HG03095 (cell line): Measurements from ENCODE around the gene PPIA.
"Not testable (repeated sequence)": the region's sequence is repeated elsewhere in the genome, so short reads cannot be mapped to it uniquely, and the experiment has no call there.

Source experiments
- ATAC-seq: cut with Tn5 transposase; IDR thresholded peaks from one replicate; pipeline ENCODE4 v1.9.1; 2021; ENCODE audit warnings: moderate library complexity; ENCODE audit not compliant: unreplicated experiment

Gene PPIA

DNA sequence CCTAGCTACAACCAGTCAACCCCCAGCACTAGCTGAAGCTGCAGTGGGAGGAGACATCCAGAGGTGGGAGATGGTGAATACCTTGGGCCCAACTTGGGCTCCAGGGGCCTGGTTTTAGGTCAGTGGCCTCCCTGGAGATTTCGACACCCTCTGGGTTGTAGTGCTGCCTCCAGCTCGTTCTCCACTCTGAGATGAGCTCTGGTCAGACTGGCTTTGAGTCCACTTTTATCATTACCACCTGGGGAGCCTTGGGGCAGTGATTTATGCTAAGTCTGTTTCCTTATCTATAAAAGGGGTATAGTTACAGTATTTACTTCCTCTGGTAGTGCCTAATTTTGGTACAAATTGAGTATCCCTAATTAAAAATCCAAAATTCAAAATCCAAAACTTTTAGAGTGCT, 22.8 kb downstream of the PPIA start:
- no peak for ATAC-seq

DNA sequence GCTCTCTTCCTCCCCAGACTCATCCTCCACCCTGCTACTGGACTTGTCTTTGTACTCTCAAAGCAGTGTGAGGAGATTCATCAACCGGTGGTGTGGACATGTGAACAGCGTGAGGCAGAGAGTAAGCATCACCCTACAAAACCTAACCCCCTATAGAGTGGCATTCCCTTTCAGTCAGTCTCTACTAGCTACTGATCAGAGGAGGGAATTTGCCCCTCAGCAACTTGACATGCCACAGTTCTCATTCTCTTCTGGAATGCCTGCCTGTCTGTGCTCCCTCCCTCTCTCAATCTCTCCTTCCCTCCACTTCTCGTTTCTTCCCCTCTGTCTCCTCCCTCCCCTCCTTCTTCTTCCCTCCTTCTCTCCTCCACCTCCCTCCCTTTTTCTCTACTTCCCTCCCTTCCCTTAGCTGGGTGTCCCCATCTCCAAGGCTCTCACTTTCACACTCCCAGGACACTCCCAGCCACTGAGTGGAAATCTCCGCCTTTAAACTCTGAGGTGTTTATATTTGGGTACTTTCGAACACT, 26.8 kb downstream of the PPIA start:
- no peak for ATAC-seq

DNA sequence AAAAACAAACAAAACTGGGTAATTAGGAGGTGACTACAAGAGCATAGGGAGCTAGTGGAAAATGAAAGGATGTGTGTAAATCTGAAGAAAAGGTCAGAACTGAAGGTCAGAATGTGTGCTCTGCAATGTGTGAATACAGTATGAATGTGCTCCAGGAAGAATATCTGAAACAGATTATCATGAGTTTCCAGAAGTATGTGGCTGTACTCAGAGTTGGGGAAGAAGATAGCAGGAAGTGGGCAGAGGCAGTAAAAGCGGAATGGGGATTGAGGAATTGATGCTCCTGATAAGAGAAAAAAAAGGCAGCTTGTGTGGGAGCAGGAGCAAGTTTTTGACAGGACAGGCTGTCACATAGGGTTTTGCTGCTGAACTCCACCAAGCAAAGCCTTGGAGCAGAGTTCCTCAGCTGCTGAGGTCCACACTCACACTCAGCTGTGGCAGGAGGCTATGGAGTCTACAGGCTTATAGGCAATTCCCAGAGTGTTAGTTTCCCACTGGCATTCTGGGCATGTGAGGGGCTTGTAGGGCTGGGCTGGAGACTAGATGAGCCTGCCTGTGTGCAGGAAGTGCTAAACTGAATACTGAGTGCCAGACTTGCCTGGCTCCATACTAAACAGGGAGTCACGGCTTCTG, 28.5 kb downstream of the PPIA start:
- no peak for ATAC-seq

DNA sequence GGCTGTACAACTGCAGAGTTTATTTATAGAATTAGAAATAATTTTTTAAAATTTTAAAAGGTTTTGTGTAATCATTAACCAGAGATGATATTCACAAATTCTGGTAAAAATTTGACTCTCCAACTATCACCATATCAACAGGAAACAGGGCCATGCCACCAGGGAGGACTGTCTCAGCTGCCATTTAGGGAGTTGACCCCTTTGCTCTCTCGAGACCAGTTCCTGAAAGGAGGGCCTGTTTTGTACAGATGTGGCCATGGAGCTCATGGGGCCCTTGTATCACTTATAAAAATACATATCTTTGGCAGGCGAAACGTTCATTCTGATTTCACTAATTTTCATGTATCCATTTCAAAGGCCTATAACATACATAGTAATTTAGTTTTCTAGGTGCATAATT, 31.1 kb downstream of the PPIA start:
- ATAC-seq, result no peak

DNA sequence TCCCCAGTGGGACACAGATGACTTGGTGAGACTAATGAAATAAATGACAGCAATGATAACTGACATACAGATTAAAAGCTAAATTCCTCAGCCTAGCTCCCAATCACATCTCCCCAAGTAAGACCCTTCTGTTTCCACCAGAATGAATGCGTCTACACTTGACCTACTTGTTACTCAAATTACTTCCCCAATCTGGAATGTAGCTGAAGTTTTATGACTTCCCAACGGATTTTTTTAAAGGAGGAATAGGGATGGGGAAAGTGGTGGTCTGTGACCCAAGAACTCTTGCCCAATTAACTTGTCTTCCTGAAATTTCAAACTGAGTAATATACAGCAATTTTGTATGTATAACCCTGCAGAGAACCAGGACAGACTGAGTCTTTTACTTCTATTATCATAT, 42.3 kb downstream of the PPIA start:
- no peak for ATAC-seq

DNA sequence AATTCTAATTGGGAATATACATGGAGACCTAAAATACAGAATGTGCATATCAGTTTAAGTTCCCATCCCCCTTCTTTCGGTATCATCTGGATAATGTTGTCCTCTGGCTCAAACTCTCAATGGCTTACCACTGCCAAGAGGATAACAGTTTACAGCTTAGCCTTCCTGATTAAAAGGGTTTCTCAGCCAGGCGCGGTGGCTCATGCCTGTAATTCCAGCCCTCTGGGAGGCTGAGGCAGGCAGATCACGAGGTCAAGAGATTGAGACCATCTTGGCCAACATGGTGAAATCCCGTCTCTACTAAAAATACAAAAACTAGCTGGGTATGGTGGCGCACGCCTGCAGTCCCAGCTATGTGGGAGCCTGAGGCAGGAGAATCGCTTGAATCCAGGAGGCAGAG, 46.2 kb downstream of the PPIA start:
- ATAC-seq, result not testable (repeated sequence)

DNA sequence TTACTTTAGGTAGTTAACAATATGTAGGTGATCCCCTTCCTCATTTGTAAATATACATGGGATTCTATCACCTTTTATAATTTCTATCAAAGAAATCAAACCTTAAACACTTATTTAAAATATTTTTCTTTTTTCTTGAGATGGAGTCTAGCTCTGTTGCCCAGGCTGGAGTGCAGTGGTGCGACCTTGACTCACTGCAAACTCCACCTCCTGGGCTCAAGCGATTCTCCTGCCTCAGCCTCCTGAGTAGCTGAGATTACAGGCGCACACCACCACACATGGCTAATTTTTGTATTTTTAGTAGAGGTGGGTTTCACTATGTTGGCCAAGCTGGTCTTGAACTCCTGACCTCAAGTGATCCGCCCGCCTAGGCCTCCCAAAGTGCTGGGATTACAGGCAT, 47.0 kb downstream of the PPIA start:
- ATAC-seq, result not testable (repeated sequence)

DNA sequence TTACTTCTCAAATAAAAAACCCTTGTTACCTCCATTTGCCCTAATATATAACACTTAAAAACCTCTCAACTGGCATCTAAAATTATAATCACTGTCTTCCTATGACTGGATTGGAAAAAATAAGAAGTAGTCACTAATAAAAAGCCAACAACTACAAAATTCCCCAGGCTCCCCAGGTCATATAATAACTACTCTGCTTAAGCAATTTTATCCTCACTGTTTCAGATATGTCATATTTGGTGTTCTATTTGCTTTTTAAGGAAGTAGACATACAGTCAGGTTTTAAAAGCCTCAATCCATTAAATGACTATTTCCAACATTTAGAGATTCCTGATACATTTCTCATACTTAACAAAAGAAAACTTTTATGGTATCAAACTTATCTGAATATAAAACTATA, 49.0 kb downstream of the PPIA start:
- no peak for ATAC-seq

DNA sequence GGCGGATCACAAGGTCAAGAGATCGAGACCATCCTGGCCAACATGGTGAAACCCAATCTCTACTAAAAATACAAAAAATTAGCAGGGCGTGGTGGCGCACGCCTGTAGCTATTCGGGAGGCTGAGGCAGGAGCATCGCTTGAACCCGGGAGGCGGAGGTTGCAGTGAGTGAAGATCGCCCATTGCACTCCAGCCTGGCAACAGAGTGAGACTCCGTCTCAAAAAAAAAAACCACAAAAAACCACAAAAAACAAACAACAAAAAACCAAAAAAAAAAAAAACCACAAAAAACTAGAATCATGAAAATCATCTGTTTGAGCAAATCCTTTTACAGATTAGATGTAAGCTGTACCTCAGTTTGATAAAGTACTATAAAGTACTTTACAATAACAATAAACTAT, 49.9 kb downstream of the PPIA start:
- not testable (repeated sequence) for ATAC-seq

DNA sequence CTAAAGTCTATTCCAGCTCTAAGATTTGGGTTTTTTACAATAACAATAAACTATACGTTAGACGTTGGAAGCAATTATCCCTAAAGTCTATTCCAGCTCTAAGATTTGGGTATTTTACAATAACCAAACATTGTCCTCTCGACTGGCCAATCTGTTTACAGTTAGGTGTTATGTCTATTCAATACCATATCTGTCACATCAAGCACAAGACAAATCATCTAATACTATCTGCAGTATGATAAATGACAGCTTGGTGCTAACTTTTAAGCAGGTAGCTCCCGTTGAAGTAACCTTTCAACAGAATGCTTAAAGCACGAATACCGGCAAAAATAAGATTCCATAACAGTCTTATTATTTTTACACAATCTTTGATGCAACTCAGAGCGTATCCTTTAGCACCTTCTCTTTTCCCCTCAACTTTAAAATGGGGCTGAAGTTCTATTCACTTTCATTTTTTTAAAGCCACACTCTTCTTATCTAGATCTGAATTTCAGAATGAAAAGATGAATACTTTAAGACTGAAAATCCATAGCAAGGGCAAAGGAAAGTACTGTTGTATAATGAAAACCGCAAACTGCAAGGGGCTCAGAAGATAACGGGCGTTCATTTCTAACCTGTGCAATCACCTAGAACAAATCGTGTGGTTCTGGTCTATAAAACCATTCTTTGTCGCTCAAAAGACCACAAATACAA, 50.5 kb downstream of the PPIA start:
- no peak for ATAC-seq

DNA sequence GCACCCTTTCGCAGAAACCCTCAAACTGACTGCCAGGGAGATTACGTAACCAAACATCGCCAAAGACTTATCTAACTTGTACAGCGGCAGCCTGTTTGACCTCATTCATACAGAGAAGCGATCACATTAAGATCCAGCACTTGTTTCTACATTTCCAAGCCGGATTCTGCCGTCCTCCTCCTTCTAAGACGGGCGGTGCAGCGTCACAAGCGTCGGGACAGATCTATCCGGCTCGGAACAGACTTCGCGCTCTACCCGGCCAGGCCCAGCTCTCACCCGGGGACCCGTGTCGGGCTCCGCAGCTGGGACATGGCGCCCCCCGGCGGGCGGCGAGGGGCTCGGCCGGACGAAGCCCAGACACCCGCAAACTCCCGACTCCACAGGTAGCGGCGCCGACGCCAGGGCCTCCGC, 51.0 kb downstream of the PPIA start:
- peak; percentile 63 for ATAC-seq

DNA sequence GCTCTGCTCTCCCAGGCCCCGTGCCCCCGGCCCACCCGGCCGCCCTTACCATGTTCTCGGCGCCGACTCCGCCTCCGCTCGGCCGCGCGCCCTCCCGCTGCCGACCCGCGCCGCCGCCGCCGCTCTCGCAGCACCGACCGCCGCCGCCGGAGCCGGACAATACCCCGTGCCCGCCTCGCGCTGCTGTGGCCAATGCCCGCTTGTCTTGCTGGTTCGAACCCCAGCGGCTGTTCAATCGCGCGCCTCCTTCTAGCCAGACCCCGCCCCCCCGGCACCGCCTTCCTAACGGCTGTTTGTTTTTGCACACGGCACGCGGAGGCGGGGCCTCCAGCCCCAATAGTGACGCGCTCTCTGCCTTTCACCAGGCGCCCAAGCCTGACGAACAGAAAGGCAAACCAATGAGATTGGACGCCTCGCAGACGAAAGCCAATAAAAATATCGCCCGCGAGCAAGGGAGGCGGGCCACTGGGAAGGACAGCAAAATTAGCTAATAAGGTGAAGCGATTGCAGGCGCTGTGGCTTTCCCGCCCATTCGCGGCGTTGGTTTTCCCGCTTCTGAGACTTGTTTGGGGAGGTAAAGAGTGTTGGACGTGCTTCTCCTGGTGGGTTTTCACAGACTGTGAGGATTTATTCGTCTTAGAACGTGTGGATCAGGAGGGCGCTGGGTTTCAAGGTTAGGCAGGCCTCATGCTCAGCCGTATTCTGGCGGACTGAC, 51.6 kb downstream of the PPIA start, which contains the start of gene H2AZ2:
TSS of gene H2AZ2 (minus strand) at position 168 of the 715 bp plus-strand sequence. CDS start at position 52, 116 bp downstream.
- peak; percentile 79 for ATAC-seq

DNA sequence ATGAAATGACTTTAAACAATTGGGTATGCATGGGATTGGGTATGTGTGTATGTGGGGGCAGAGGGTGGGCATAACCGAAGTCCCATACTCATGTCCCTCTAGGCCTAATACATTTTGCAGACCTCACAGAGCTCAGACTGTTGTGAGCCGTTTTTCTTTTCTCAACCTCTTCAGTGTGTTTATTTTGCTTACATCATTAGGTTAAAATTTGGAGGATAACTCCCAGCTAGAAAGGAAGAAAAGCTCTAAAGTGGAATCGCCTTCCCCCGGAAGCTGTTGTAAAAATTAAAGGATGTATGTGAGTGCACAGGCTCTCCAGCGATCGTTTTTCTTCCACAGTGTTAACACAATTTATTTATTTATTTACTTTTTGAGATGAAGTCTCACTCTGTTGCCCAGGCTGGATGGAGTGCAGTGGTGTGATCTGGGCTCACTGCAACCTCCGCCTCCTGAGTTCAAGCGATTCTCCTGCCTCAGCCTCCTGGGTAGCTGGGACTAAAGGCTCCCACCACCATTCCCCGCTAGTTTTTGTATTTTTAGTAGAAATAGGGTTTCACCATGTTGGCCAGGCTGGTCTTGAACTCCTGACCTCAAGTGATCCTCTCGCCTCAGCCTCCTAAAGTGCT, 52.9 kb downstream of the PPIA start:
- no peak for ATAC-seq

DNA sequence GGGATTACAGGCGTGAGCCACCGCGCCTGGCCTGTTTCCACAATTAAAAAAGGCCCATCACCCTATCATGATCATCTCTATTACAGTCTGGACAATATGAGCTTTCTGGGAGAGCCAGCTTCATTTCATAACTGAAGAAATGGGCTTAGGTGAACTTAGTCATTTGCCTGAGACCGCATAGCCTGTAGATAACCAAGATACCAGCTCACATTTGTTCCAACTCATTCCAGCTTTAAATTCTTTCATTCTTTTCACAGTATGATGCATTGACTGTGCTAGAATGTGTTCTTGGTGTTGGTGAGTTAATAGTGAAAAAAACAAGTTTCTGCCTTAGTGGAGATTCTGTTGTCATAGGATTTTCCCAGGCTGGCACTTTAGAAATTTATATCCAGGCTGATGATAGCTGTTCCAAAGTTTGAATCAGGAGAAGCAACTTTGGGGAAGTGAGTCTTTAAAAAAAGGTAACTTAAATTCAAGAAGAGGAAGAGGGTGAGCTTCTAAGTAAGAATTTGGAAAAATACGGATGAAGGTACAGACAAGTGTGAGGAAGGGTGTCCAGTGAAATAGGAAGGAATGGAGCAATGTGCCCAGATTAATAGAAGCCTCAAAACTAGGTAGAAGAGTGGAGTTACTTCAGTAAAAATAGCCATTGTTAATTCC, 53.5 kb downstream of the PPIA start:
- no peak for ATAC-seq

DNA sequence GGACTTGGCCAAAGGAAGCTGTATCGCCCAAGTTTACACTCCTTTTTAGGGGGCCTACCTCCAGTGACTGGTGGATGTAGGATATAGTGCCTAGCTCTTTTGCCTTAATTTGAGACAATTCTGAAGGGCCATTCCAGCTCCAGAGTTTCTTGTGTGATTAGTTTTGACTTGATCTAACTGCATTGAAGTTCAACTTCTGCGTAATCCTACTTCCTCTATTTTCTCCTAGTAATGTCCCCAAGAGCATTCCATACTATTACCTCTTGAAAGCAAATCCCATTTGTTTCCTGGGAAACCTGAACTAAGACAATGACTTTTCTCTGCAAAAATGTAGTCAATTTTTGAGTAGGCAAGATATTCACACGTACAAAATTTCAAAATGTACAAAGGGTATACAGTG, 56.1 kb downstream of the PPIA start:
- no peak for ATAC-seq
